Adipose tissue (tissue), 3 donors: ENCODE measurements around the gene KCNA1. TPM values are rescaled to one million over a fixed set of nuclear protein-coding genes. Genes with fewer than 3 reads are reported as not detected.

ENCODE experiments used
- H3K27ac ChIP-seq: one replicate; pipeline ENCODE4 v1.5.1; 2013; ENCODE audit warnings: low read depth, low read length
- WGBS, 3 donors: extraction: QIAGEN DNeasy Blood & Tissue Kit; methylation state at CpG; one replicate each; pipeline ENCODE4 v1.1.7; 2013; 5-methylcytosine and 5-hydroxymethylcytosine counted together
- polyA plus RNA-seq, 3 donors: library from polyadenylated mRNA; stranded (reverse); fragments of 200-250 nt; gene quantifications; one replicate each; pipeline ENCODE4 v1.2.3, GENCODE V29; 2013
- donor health status: healthy with polysubstance abuse.
- donor health status: Bipolar disorder and iron deficiency.
- donor health status: healthy.

The KCNA1 gene
- polyA plus RNA-seq, 3 donors = 0.09 to 0.11 TPM; not detected in 1

GRCh38 chr12:4954621-4955354 is 45.1 kb downstream of the KCNA1 start:
- no peak overlapping the region for H3K27ac ChIP-seq

GRCh38 chr12:4956054-4956453 is 46.3 kb downstream of the KCNA1 start:
- H3K27ac ChIP-seq = no peak overlapping the region
- 28 to 39% (median 31%) methylated on average over 2 of the region's 2 CpGs for WGBS, 3 donors

More at GRCh38 chr12:4954621-4955354, 45.1 kb downstream of the KCNA1 start:
- 48 to 61% (median 56%) methylated on average over 10 of the region's 10 CpGs for WGBS, 3 donors

GRCh38 chr12:4956968-4957367 is 47.3 kb downstream of the KCNA1 start:
- 79 to 90% (median 80%) methylated on average over 11 of the region's 11 CpGs for WGBS, 3 donors
- H3K27ac ChIP-seq = no peak overlapping the region

- 54 to 75% (median 62%) methylated on average over 5 of the region's 5 CpGs for WGBS, 3 donors
- no peak overlapping the region for H3K27ac ChIP-seq
Observed at GRCh38 chr12:4957761-4958160, 48.1 kb downstream of the KCNA1 start.

GRCh38 chr12:4958697-4959375 is 49.1 kb downstream of the KCNA1 start:
- 62 to 79% (median 76%) methylated on average over 6 of the region's 6 CpGs for WGBS, 3 donors
- H3K27ac ChIP-seq = no peak overlapping the region

- H3K27ac ChIP-seq = no peak overlapping the region
- WGBS, 3 donors = 64 to 85% (median 85%) methylated on average over 4 of the region's 4 CpGs
Observed at GRCh38 chr12:4959381-4959780, 49.7 kb downstream of the KCNA1 start.

- 46 to 63% (median 60%) methylated on average over 13 of the region's 13 CpGs for WGBS, 3 donors
- H3K27ac ChIP-seq = no peak overlapping the region
Observed at GRCh38 chr12:4960030-4960429, 50.3 kb downstream of the KCNA1 start.

- WGBS, 3 donors = 76 to 89% (median 85%) methylated on average over 6 of the region's 6 CpGs
- no peak overlapping the region for H3K27ac ChIP-seq
Observed at GRCh38 chr12:4960547-4960946, 50.8 kb downstream of the KCNA1 start.

- no peak overlapping the region for H3K27ac ChIP-seq
- 75 to 78% (median 75%) methylated on average over 3 of the region's 3 CpGs for WGBS, 3 donors
Observed at GRCh38 chr12:4961311-4961710, 51.6 kb downstream of the KCNA1 start.

- WGBS, 3 donors = 28 to 70% (median 69%) methylated on average over 17 of the region's 17 CpGs
- no peak overlapping the region for H3K27ac ChIP-seq
Observed at GRCh38 chr12:4962539-4963486, 53.1 kb downstream of the KCNA1 start.

Other genes starting within 250 kb of the KCNA1 start
- gene GALNT8, start 189.5 kb upstream of the KCNA1 start, polyA plus RNA-seq = under 1 TPM; 0.46 to 0.79 (median 0.48) TPM
- gene KCNA5, start 134.0 kb downstream of the KCNA1 start, polyA plus RNA-seq = 1 to 10 TPM in 1 of 3 donors, under 1 TPM in 2; 0.34 to 1.0 (median 0.86) TPM